SK-N-MC (cell line): ENCODE measurements around the gene SSBP2.

Experiments
- EZH2 ChIP-seq: fragments of 200-600 bp; sonication (generic); IDR thresholded peaks from one replicate; pipeline ENCODE4 v1.6.1; 2017; ENCODE audit warnings: antibody characterized with exemption
- FOXP2 ChIP-seq: optimal IDR thresholded peaks from 2 replicates; pipeline ENCODE3; 2011; ENCODE audit warnings: mild to moderate bottlenecking, moderate library complexity; ENCODE audit not compliant: insufficient read depth; ENCODE audit errors: extremely low read length, control extremely low read depth
- POLR2AphosphoS5 ChIP-seq: IDR thresholded peaks from 2 replicates; pipeline ENCODE4 v1.6.1; 2012; ENCODE audit warnings: mild to moderate bottlenecking, low read depth, low read length, borderline replicate concordance

- no peak for TF ChIP-seq EZH2
- no peak for TF ChIP-seq POLR2AphosphoS5
- TF ChIP-seq FOXP2, result no peak
Observed at GRCh38 chr5:81428446-81428845, 322.5 kb downstream of the SSBP2 start.
